Measurements from ENCODE around the gene PAX1. TPM values are rescaled to one million over a fixed set of nuclear protein-coding genes. Genes with fewer than 3 reads are reported as not detected.

Gene PAX1
- total and polyA plus RNA-seq, 7 experiments from 2014 or later, result not detected

GRCh38 chr20:21707999-21708737, 2.7 kb downstream of the PAX1 start:
- Histone ChIP-seq H3K27ac (ENCODE audit: low read depth, low read length) (no peak overlapping the region), H3K27me3 (ENCODE audit: control insufficient read depth in 2 of 2, insufficient read depth in 2 of 2, low read length in 2 of 2) (peaks cover 0 to 9% of the 10 kb centered on the region in 2 donors), H3K36me3 (ENCODE audit: control insufficient read depth in 2 of 3, insufficient read depth in 3 of 3, low read length in 3 of 3) (no peaks in the 10 kb centered on the region), H3K9me3 (ENCODE audit: control insufficient read depth in 2 of 3, low read length in 3 of 3) (no peaks in the 10 kb centered on the region), H3K4me3 (ENCODE audit: low read length) (no peak overlapping the region), H3K4me1 (ENCODE audit: control insufficient read depth in 2 of 2, insufficient read depth in 2 of 2, low read length in 2 of 2) (no peaks in the 10 kb centered on the region)
- intact Hi-C loops (cut with micrococcal nuclease), result loop anchor here in 1 of 2 donors (5.0 to 10.0 kb wide), 2 partner anchors 874 to 1343 kb away; partner anchors contain the start of genes FOXA2 and INSM1
- Mint-ChIP-seq H3K36me3 (peaks cover 0 to 3% (median 0%) of the 10 kb centered on the region in 5 donors), H3K4me1 (peaks cover 0 to 15% (median 5%) of the 10 kb centered on the region in 7 donors), H3K4me3 (no peak overlapping the region), H3K27ac (no peak overlapping the region), H3K27me3 (peaks cover 56 to 84% (median 62%) of the 10 kb centered on the region in 5 donors), H3K9me3 (peaks cover 0 to 4% (median 0%) of the 10 kb centered on the region in 11 donors)
- ChIA-PET CTCF (no interaction called here), POLR2A (no interaction called here)
- DNase-seq (no peak), ATAC-seq (no peak)

GRCh38 chr20:21708738-21709534, 3.5 kb downstream of the PAX1 start:
- DNase-seq (no peak), ATAC-seq (no peak)
- CTCF ChIA-PET, result interaction anchor here (0.7 kb wide), 1 partner anchor 468 kb away, joined by 5 read pairs; no protein-coding TSS in a partner anchor
- Mint-ChIP-seq H3K36me3 (no peaks in the 10 kb centered on the region), H3K9me3 (peaks cover 0 to 4% (median 0%) of the 10 kb centered on the region in 11 donors), H3K27ac (no peak overlapping the region), H3K4me1 (peaks cover 0 to 9% (median 4%) of the 10 kb centered on the region in 7 donors), H3K4me3 (no peak overlapping the region), H3K27me3 (peaks cover 57 to 84% (median 59%) of the 10 kb centered on the region in 5 donors)
- POLR2A ChIA-PET, result no interaction called here
- no peaks in the 10 kb centered on the region for H3K36me3 ChIP-seq (ENCODE audit: control insufficient read depth in 2 of 3, insufficient read depth in 3 of 3, low read length in 3 of 3)
- H3K4me3 ChIP-seq (ENCODE audit: low read length), result no peak overlapping the region
- no peaks in the 10 kb centered on the region for H3K9me3 ChIP-seq (ENCODE audit: control insufficient read depth in 2 of 3, low read length in 3 of 3)
- H3K27ac ChIP-seq (ENCODE audit: low read depth, low read length), result no peak overlapping the region
- intact Hi-C loops (cut with micrococcal nuclease), result loop anchor here in 1 of 2 donors (5.0 to 10.0 kb wide), 2 partner anchors 873 to 1344 kb away; partner anchors contain the start of genes FOXA2 and INSM1
- H3K4me1 ChIP-seq (ENCODE audit: control insufficient read depth in 2 of 2, insufficient read depth in 2 of 2, low read length in 2 of 2), result no peaks in the 10 kb centered on the region
- H3K27me3 ChIP-seq (ENCODE audit: control insufficient read depth in 2 of 2, insufficient read depth in 2 of 2, low read length in 2 of 2), result peaks cover 0 to 9% of the 10 kb centered on the region in 2 donors

GRCh38 chr20:21709535-21709904, 4.1 kb downstream of the PAX1 start:
- H3K36me3 Mint-ChIP-seq, result no peaks in the 10 kb centered on the region
- intact Hi-C loops (cut with micrococcal nuclease), result loop anchor here in 1 of 2 donors (5.0 to 10.0 kb wide), 2 partner anchors 873 to 1345 kb away; partner anchors contain the start of genes FOXA2 and INSM1
- no peak for ATAC-seq

GRCh38 chr20:21710341-21710740, 4.9 kb downstream of the PAX1 start:
- H3K27ac Mint-ChIP-seq, result peak overlapping the region in 1 of 9 donors; percentile 43
- Histone ChIP-seq H3K9me3 (ENCODE audit: control insufficient read depth in 2 of 3, low read length in 3 of 3) (no peaks in the 10 kb centered on the region), H3K27me3 (ENCODE audit: control insufficient read depth in 2 of 2, insufficient read depth in 2 of 2, low read length in 2 of 2) (peaks cover 0 to 9% of the 10 kb centered on the region in 2 donors), H3K36me3 (ENCODE audit: control insufficient read depth in 2 of 3, insufficient read depth in 3 of 3, low read length in 3 of 3) (no peaks in the 10 kb centered on the region), H3K4me1 (ENCODE audit: control insufficient read depth in 2 of 2, insufficient read depth in 2 of 2, low read length in 2 of 2) (no peaks in the 10 kb centered on the region), H3K27ac (ENCODE audit: low read depth, low read length) (no peak overlapping the region), H3K4me3 (ENCODE audit: low read length) (no peak overlapping the region)
- peaks cover 0 to 4% (median 0%) of the 10 kb centered on the region in 11 donors for H3K9me3 Mint-ChIP-seq
- DNase-seq (no peak), ATAC-seq (no peak)
- ChIA-PET POLR2A (no interaction called here), CTCF (no interaction called here)
- no peaks in the 10 kb centered on the region for H3K36me3 Mint-ChIP-seq
- H3K27me3 Mint-ChIP-seq, result peaks cover 56 to 83% (median 57%) of the 10 kb centered on the region in 5 donors
- intact Hi-C loops (cut with micrococcal nuclease), result no loop called here
- H3K4me1 Mint-ChIP-seq, result peaks cover 0 to 12% (median 5%) of the 10 kb centered on the region in 7 donors
- no peak overlapping the region for H3K4me3 Mint-ChIP-seq

More at GRCh38 chr20:21709535-21709904, 4.1 kb downstream of the PAX1 start:
- Histone ChIP-seq H3K4me1 (ENCODE audit: control insufficient read depth in 2 of 2, insufficient read depth in 2 of 2, low read length in 2 of 2) (no peaks in the 10 kb centered on the region), H3K36me3 (ENCODE audit: control insufficient read depth in 2 of 3, insufficient read depth in 3 of 3, low read length in 3 of 3) (no peaks in the 10 kb centered on the region), H3K9me3 (ENCODE audit: control insufficient read depth in 2 of 3, low read length in 3 of 3) (no peaks in the 10 kb centered on the region), H3K27ac (ENCODE audit: low read depth, low read length) (no peak overlapping the region), H3K27me3 (ENCODE audit: control insufficient read depth in 2 of 2, insufficient read depth in 2 of 2, low read length in 2 of 2) (peaks cover 0 to 9% of the 10 kb centered on the region in 2 donors), H3K4me3 (ENCODE audit: low read length) (no peak overlapping the region)
- POLR2A ChIA-PET, result no interaction called here
- Mint-ChIP-seq H3K9me3 (peaks cover 0 to 4% (median 0%) of the 10 kb centered on the region in 11 donors), H3K4me3 (no peak overlapping the region), H3K4me1 (peaks cover 0 to 6% (median 2%) of the 10 kb centered on the region in 7 donors), H3K27ac (no peak overlapping the region), H3K27me3 (peaks cover 56 to 83% (median 57%) of the 10 kb centered on the region in 5 donors)
- CTCF ChIA-PET, result interaction anchor here (0.7 kb wide), 1 partner anchor 469 kb away, joined by 5 read pairs; no protein-coding TSS in a partner anchor
- DNase-seq, result no peak

- intact Hi-C loops (cut with micrococcal nuclease), result no loop called here
- H3K27me3 Mint-ChIP-seq, result peaks cover 62 to 86% (median 63%) of the 10 kb centered on the region in 5 donors
- peaks cover 0 to 5% (median 0%) of the 10 kb centered on the region in 11 donors for H3K9me3 Mint-ChIP-seq
- Histone ChIP-seq H3K27me3 (ENCODE audit: control insufficient read depth in 2 of 2, insufficient read depth in 2 of 2, low read length in 2 of 2) (peaks cover 0 to 9% of the 10 kb centered on the region in 2 donors), H3K27ac (ENCODE audit: low read depth, low read length) (no peak overlapping the region), H3K9me3 (ENCODE audit: control insufficient read depth in 2 of 3, low read length in 3 of 3) (no peaks in the 10 kb centered on the region), H3K4me1 (ENCODE audit: control insufficient read depth in 2 of 2, insufficient read depth in 2 of 2, low read length in 2 of 2) (no peaks in the 10 kb centered on the region), H3K4me3 (ENCODE audit: low read length) (no peak overlapping the region), H3K36me3 (ENCODE audit: control insufficient read depth in 2 of 3, insufficient read depth in 3 of 3, low read length in 3 of 3) (no peaks in the 10 kb centered on the region)
- H3K4me3 Mint-ChIP-seq, result no peak overlapping the region
- ChIA-PET POLR2A (no interaction called here), CTCF (interaction anchor here (0.7 kb wide), 1 partner anchor 9 kb away, joined by 3 read pairs; no protein-coding TSS in a partner anchor)
- no peak overlapping the region for H3K27ac Mint-ChIP-seq
- H3K4me1 Mint-ChIP-seq, result peaks cover 0 to 12% (median 5%) of the 10 kb centered on the region in 7 donors
- ATAC-seq (no peak), DNase-seq (no peak)
- no peaks in the 10 kb centered on the region for H3K36me3 Mint-ChIP-seq
These were observed 5.5 kb downstream of the PAX1 start for GRCh38 chr20:21710863-21711431.

GRCh38 chr20:21712443-21713059, 7.1 kb downstream of the PAX1 start:
- Mint-ChIP-seq H3K36me3 (no peaks in the 10 kb centered on the region), H3K4me3 (no peak overlapping the region), H3K27ac (no peak overlapping the region), H3K4me1 (peaks cover 0 to 12% (median 5%) of the 10 kb centered on the region in 7 donors), H3K27me3 (peaks cover 71 to 86% (median 73%) of the 10 kb centered on the region in 5 donors), H3K9me3 (peaks cover 0 to 5% (median 0%) of the 10 kb centered on the region in 11 donors)
- no peaks in the 10 kb centered on the region for H3K9me3 ChIP-seq (ENCODE audit: control insufficient read depth in 2 of 3, low read length in 3 of 3)
- no peaks in the 10 kb centered on the region for H3K36me3 ChIP-seq (ENCODE audit: control insufficient read depth in 2 of 3, insufficient read depth in 3 of 3, low read length in 3 of 3)
- H3K27me3 ChIP-seq (ENCODE audit: control insufficient read depth in 2 of 2, insufficient read depth in 2 of 2, low read length in 2 of 2), result peaks cover 0 to 9% of the 10 kb centered on the region in 2 donors
- POLR2A ChIA-PET, result no interaction called here
- DNase-seq (no peak), ATAC-seq (no peak)
- CTCF ChIA-PET, result no interaction called here
- no peaks in the 10 kb centered on the region for H3K4me1 ChIP-seq (ENCODE audit: control insufficient read depth in 2 of 2, insufficient read depth in 2 of 2, low read length in 2 of 2)
- no peak overlapping the region for H3K4me3 ChIP-seq (ENCODE audit: low read length)
- no peak overlapping the region for H3K27ac ChIP-seq (ENCODE audit: low read depth, low read length)
- intact Hi-C loops (cut with micrococcal nuclease), result no loop called here

Data from naive thymus-derived CD4-positive, alpha-beta T cell (primary cell).